GM18502 (cell line): ENCODE measurements around the gene ERF.
A peak's percentile ranks its signal among the peaks of the same experiment; 100 is the strongest.

Experiments used
- ATAC-seq: cut with Tn5 transposase; IDR thresholded peaks from one replicate; pipeline ENCODE4 v1.9.1; 2021; ENCODE audit warnings: mild to moderate bottlenecking; ENCODE audit not compliant: unreplicated experiment, poor library complexity

ERF gene

GRCh38 chr19:42219812-42220750 is 34.8 kb downstream of the ERF start, which contains the start of gene ZNF526:
ZNF526 (plus strand) TSS chr19:42220312; CDS start chr19:42224404, 4,092 bp downstream.
- peak; percentile 74 for ATAC-seq

- ATAC-seq = peak; percentile 71
Measured at GRCh38 chr19:42217520-42218437, 37.1 kb downstream of the ERF start, which contains the start of gene DEDD2. DEDD2 (minus strand) TSS chr19:42217677; CDS start chr19:42217007, 670 bp downstream.

- peak; percentile 5 for ATAC-seq
Measured at GRCh38 chr19:42216653-42217519, 38.0 kb downstream of the ERF start.

- ATAC-seq = no peak
Measured at GRCh38 chr19:42214810-42215485, 40.0 kb downstream of the ERF start.

- no peak for ATAC-seq
Measured at GRCh38 chr19:42212886-42213285, 42.0 kb downstream of the ERF start.

- ATAC-seq = no peak
Measured at GRCh38 chr19:42208612-42209011, 46.3 kb downstream of the ERF start.

GRCh38 chr19:42207767-42208271 is 47.1 kb downstream of the ERF start:
- ATAC-seq = no peak

- no peak for ATAC-seq
Measured at GRCh38 chr19:42206871-42207755, 47.8 kb downstream of the ERF start.

GRCh38 chr19:42204664-42205063 is 50.3 kb downstream of the ERF start:
- ATAC-seq = no peak

- ATAC-seq = no peak
Measured at GRCh38 chr19:42203700-42204099, 51.2 kb downstream of the ERF start.

GRCh38 chr19:42202290-42202880 is 52.5 kb downstream of the ERF start:
- no peak for ATAC-seq

- ATAC-seq = peak; percentile 47
Measured at GRCh38 chr19:42201489-42202289, 53.2 kb downstream of the ERF start.

- no peak for ATAC-seq
Measured at GRCh38 chr19:42200116-42200715, 54.7 kb downstream of the ERF start.

GRCh38 chr19:42199440-42200115 is 55.4 kb downstream of the ERF start:
- ATAC-seq = peak; percentile 40

- ATAC-seq = peak; percentile 54
Measured at GRCh38 chr19:42198676-42199439, 56.1 kb downstream of the ERF start.
